Vagina (tissue), 2 donors: ENCODE measurements around the gene SLC25A20.
A peak's percentile ranks its signal among the peaks of the same experiment; 100 is the strongest.

ENCODE experiments used
- POLR2A ChIP-seq, 2 donors: fragments of 450-650 bp; IDR thresholded peaks; one replicate each; pipeline ENCODE4 v1.6.1; 2017; ENCODE audit warnings: antibody characterized with exemption in 2 of 2, mild to moderate bottlenecking in 2 of 2, moderate library complexity in 2 of 2
- POLR2AphosphoS5 ChIP-seq, 2 donors: sonication (generic); formaldehyde crosslinking; IDR thresholded peaks; one replicate each; pipeline ENCODE4 v1.9.0; 2017; ENCODE audit warnings: antibody characterized with exemption in 2 of 2, mild to moderate bottlenecking in 2 of 2, low read depth in 1 of 2; ENCODE audit not compliant: insufficient read depth in 1 of 2
- TF ChIP-seq, protein P1 (sequence below), 3 experiments: fragments of 450-650 bp in 2 of 3; fragments of 200-600 bp in 1 of 3; sonication (generic) in 1 of 3; IDR thresholded peaks; one replicate each; pipeline ENCODE4 v1.5.1; 2017 to 2019; ENCODE audit warnings: antibody characterized with exemption in 3 of 3, mild to moderate bottlenecking in 2 of 3, moderate library complexity in 2 of 3

DNA sequence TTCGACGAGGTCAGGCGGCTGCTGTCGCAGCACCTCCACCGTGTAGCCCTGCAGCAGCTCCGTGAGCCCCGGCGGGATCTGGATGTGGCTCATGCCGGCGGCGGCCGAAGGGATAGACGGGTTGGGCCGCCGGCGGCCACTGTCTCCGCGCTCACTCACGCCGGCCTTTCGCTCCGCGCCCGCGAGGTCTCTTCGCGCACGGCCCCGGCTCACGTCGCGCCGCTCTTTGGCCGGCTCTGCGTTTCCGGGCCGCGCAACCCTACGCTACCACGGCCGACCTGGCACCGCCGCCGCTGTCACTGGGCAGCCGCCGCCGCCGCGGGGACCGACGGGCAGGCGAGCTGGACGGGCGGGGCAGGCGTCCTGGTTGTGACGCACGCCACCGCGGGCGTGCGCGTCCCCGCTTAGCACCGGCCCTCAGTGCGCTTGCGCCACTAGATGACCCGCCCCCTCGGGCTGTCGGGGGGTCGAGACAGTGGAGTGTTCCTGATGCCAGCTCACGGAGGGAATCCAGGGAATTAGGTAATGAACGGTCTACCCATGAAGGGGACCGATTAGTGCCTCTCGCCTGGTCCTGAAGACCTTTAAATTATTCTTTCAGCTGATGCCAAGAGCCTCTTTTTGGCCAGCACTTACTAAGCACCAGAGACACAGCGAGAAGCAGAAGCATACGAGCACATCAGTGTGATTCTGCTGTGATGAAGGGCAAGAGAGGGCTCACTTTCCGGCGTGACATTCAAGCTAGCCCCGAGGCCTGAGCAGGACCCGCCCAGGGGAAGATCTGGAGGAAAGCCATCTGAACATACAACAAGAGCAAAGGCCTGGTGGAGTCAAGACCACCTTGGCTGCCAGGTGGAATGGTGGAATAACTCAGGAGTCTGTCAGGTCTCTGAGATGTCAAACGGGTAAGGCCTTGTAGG, 50.9 kb downstream of the SLC25A20 start, which contains the start of gene PRKAR2A:
- TF ChIP-seq, protein P1, sequence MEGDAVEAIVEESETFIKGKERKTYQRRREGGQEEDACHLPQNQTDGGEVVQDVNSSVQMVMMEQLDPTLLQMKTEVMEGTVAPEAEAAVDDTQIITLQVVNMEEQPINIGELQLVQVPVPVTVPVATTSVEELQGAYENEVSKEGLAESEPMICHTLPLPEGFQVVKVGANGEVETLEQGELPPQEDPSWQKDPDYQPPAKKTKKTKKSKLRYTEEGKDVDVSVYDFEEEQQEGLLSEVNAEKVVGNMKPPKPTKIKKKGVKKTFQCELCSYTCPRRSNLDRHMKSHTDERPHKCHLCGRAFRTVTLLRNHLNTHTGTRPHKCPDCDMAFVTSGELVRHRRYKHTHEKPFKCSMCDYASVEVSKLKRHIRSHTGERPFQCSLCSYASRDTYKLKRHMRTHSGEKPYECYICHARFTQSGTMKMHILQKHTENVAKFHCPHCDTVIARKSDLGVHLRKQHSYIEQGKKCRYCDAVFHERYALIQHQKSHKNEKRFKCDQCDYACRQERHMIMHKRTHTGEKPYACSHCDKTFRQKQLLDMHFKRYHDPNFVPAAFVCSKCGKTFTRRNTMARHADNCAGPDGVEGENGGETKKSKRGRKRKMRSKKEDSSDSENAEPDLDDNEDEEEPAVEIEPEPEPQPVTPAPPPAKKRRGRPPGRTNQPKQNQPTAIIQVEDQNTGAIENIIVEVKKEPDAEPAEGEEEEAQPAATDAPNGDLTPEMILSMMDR (IDR thresholded peaks at IDR 0.05), result peak in 1 of 3 experiments; percentile 17
- TF ChIP-seq POLR2A (IDR thresholded peaks at IDR 0.05), result peak in 1 of 2 donors; percentile 83
- peak; percentile 41 to 64 for TF ChIP-seq POLR2AphosphoS5 (IDR thresholded peaks at IDR 0.05; ENCODE audit: insufficient read depth in 1 of 2, low read depth in 1 of 2)
